ENCODE data around the gene TSHZ2. TPM values are rescaled to one million over a fixed set of nuclear protein-coding genes. Genes with fewer than 3 reads are reported as not detected.

TSHZ2 gene
- polyA plus RNA-seq, 1 donor from 2014 or later: 4.6 TPM

- no peak for TF ChIP-seq EZH2 (IDR thresholded peaks at IDR 0.05; ENCODE audit: borderline replicate concordance, insufficient read depth, low read length, poor library complexity, severe bottlenecking)
- no peak for TF ChIP-seq MXI1 (conservative IDR thresholded peaks at IDR 0.05; ENCODE audit: poor library complexity, severe bottlenecking)
- no peak for TF ChIP-seq SMC3 (conservative IDR thresholded peaks at IDR 0.05; ENCODE audit: poor library complexity)
- TF ChIP-seq, protein P1, sequence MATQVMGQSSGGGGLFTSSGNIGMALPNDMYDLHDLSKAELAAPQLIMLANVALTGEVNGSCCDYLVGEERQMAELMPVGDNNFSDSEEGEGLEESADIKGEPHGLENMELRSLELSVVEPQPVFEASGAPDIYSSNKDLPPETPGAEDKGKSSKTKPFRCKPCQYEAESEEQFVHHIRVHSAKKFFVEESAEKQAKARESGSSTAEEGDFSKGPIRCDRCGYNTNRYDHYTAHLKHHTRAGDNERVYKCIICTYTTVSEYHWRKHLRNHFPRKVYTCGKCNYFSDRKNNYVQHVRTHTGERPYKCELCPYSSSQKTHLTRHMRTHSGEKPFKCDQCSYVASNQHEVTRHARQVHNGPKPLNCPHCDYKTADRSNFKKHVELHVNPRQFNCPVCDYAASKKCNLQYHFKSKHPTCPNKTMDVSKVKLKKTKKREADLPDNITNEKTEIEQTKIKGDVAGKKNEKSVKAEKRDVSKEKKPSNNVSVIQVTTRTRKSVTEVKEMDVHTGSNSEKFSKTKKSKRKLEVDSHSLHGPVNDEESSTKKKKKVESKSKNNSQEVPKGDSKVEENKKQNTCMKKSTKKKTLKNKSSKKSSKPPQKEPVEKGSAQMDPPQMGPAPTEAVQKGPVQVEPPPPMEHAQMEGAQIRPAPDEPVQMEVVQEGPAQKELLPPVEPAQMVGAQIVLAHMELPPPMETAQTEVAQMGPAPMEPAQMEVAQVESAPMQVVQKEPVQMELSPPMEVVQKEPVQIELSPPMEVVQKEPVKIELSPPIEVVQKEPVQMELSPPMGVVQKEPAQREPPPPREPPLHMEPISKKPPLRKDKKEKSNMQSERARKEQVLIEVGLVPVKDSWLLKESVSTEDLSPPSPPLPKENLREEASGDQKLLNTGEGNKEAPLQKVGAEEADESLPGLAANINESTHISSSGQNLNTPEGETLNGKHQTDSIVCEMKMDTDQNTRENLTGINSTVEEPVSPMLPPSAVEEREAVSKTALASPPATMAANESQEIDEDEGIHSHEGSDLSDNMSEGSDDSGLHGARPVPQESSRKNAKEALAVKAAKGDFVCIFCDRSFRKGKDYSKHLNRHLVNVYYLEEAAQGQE (IDR thresholded peaks at IDR 0.05; ENCODE audit: borderline replicate concordance): no peak
- TF ChIP-seq EP300 (conservative IDR thresholded peaks at IDR 0.05; ENCODE audit: poor library complexity, severe bottlenecking): no peak
- TF ChIP-seq TAF1 (IDR thresholded peaks at IDR 0.05; ENCODE audit: low read depth): no peak
- no peak for TF ChIP-seq RAD21 (conservative IDR thresholded peaks at IDR 0.05)
- TF ChIP-seq, protein P2, sequence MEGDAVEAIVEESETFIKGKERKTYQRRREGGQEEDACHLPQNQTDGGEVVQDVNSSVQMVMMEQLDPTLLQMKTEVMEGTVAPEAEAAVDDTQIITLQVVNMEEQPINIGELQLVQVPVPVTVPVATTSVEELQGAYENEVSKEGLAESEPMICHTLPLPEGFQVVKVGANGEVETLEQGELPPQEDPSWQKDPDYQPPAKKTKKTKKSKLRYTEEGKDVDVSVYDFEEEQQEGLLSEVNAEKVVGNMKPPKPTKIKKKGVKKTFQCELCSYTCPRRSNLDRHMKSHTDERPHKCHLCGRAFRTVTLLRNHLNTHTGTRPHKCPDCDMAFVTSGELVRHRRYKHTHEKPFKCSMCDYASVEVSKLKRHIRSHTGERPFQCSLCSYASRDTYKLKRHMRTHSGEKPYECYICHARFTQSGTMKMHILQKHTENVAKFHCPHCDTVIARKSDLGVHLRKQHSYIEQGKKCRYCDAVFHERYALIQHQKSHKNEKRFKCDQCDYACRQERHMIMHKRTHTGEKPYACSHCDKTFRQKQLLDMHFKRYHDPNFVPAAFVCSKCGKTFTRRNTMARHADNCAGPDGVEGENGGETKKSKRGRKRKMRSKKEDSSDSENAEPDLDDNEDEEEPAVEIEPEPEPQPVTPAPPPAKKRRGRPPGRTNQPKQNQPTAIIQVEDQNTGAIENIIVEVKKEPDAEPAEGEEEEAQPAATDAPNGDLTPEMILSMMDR (IDR thresholded peaks at IDR 0.05; ENCODE audit: poor library complexity, severe bottlenecking): no peak
- no peak for TF ChIP-seq POLR2AphosphoS5 (IDR thresholded peaks at IDR 0.05)
- Histone ChIP-seq H3K9ac (ENCODE audit: low read length) (no peak overlapping the region), H2AFZ (ENCODE audit: low read depth, low read length) (no peak overlapping the region), H4K20me1 (ENCODE audit: insufficient read depth) (no peaks in the 10 kb centered on the region), H3K4me3 (ENCODE audit: low read length) (no peak overlapping the region), H3K9me3 (ENCODE audit: low read length) (no peaks in the 10 kb centered on the region), H3K9me2 (ENCODE audit: insufficient read depth, low read length) (no peaks in the 10 kb centered on the region), H3K4me2 (ENCODE audit: low read length) (no peak overlapping the region), H3F3A (ENCODE audit: insufficient read depth, low read length, poor library complexity, severe bottlenecking) (no peaks in the 10 kb centered on the region), H3K79me2 (replicated peaks; ENCODE audit: insufficient read depth, low read length) (no peaks in the 10 kb centered on the region), H3K36me3 (ENCODE audit: insufficient read depth, low read length) (no peaks in the 10 kb centered on the region), H3K27me3 (ENCODE audit: insufficient read depth, low read depth, low read length) (no peaks in the 10 kb centered on the region), H3K27ac (ENCODE audit: low read length) (no peak overlapping the region)
Observed at GRCh38 chr20:53282217-53282955, 310.2 kb downstream of the TSHZ2 start.

GRCh38 chr20:53283011-53283410 is 310.9 kb downstream of the TSHZ2 start:
- Histone ChIP-seq H3F3A (ENCODE audit: insufficient read depth, low read length, poor library complexity, severe bottlenecking) (no peaks in the 10 kb centered on the region), H3K4me2 (ENCODE audit: low read length) (no peak overlapping the region), H2AFZ (ENCODE audit: low read depth, low read length) (no peak overlapping the region), H4K20me1 (ENCODE audit: insufficient read depth) (no peaks in the 10 kb centered on the region), H3K4me3 (ENCODE audit: low read length) (no peak overlapping the region), H3K36me3 (ENCODE audit: insufficient read depth, low read length) (no peaks in the 10 kb centered on the region), H3K27me3 (ENCODE audit: insufficient read depth, low read depth, low read length) (no peaks in the 10 kb centered on the region), H3K79me2 (replicated peaks; ENCODE audit: insufficient read depth, low read length) (no peaks in the 10 kb centered on the region), H3K9ac (ENCODE audit: low read length) (no peak overlapping the region), H3K27ac (ENCODE audit: low read length) (no peak overlapping the region), H3K9me3 (ENCODE audit: low read length) (no peaks in the 10 kb centered on the region), H3K9me2 (ENCODE audit: insufficient read depth, low read length) (no peaks in the 10 kb centered on the region)
- TF ChIP-seq MXI1 (conservative IDR thresholded peaks at IDR 0.05; ENCODE audit: poor library complexity, severe bottlenecking) (no peak), RAD21 (conservative IDR thresholded peaks at IDR 0.05) (no peak), TAF1 (IDR thresholded peaks at IDR 0.05; ENCODE audit: low read depth) (no peak), EZH2 (IDR thresholded peaks at IDR 0.05; ENCODE audit: borderline replicate concordance, insufficient read depth, low read length, poor library complexity, severe bottlenecking) (no peak), POLR2AphosphoS5 (IDR thresholded peaks at IDR 0.05) (no peak), EP300 (conservative IDR thresholded peaks at IDR 0.05; ENCODE audit: poor library complexity, severe bottlenecking) (no peak), SMC3 (conservative IDR thresholded peaks at IDR 0.05; ENCODE audit: poor library complexity) (no peak)
- TF ChIP-seq, protein P1 (IDR thresholded peaks at IDR 0.05; ENCODE audit: borderline replicate concordance): no peak
- TF ChIP-seq, protein P2 (IDR thresholded peaks at IDR 0.05; ENCODE audit: poor library complexity, severe bottlenecking): no peak
